ENCODE measurements around the gene ACYP2.

The ACYP2 gene

DNA sequence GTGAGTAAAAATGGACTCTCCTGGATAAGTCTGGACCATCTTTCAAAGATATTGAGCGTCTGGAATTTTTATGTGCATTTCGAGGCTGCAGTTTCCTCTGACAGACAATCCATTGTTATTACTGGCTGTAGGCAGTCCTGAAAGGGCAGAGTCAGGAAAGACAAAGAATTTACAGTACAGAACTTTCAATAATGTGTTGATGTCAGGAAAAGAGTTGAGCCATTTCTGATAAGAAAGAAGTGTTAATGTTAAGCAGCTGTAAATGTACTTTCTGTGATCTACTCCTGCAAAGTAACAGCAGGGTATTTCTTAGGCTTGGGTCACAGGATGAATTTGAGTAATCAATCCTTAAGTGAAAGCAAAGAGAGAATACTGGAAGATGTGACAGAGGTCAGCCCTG, 110.8 kb downstream of the ACYP2 start:
- Histone ChIP-seq H3K4me3 (ENCODE audit: low read depth, low read length) (no peak overlapping the region), H3K27ac (ENCODE audit: extremely low read depth, low read depth, low read length) (no peak overlapping the region), H3K4me1 (ENCODE audit: control insufficient read depth, insufficient read depth, low read length) (0 out of 2 replicates have a peak, but pooled peaks cover 2% of the 10 kb centered on the region), H3K36me3 (ENCODE audit: control insufficient read depth in 2 of 2, insufficient read depth in 1 of 2, low read length in 2 of 2) (no peaks in the 10 kb centered on the region), H3K9me3 (ENCODE audit: control insufficient read depth, insufficient read depth, low read depth, low read length) (no peaks in the 10 kb centered on the region)
- POLR2A ChIA-PET = no interaction called here
- CTCF ChIA-PET = interaction anchor here (0.6 to 1.3 kb wide), 2 partner anchors 19 to 399 kb away, joined by 3 to 4 read pairs; no protein-coding TSS in a partner anchor
- TF ChIP-seq GLIS1 (tag by site-specific recombination; IDR thresholded peaks at IDR 0.05) = no peak
- no peak for TF ChIP-seq ZNF433 (tag by site-specific recombination; IDR thresholded peaks at IDR 0.05; ENCODE audit: low read depth)
- no peak for TF ChIP-seq IKZF3 (tag by site-specific recombination; IDR thresholded peaks at IDR 0.05)
- TF ChIP-seq BCL11B (tag by site-specific recombination; IDR thresholded peaks at IDR 0.05; ENCODE audit: low read depth) = no peak
- TF ChIP-seq ZNF549 (tag by site-specific recombination; IDR thresholded peaks at IDR 0.05) = no peak
- no peak for TF ChIP-seq ZNF426 (tag by site-specific recombination; IDR thresholded peaks at IDR 0.05)
- no peak for TF ChIP-seq MYNN (tag by site-specific recombination; IDR thresholded peaks at IDR 0.05; ENCODE audit: borderline replicate concordance)
- no peak for TF ChIP-seq ZFHX2 (tag by site-specific recombination; conservative IDR thresholded peaks at IDR 0.05)
- TF ChIP-seq, protein P1, sequence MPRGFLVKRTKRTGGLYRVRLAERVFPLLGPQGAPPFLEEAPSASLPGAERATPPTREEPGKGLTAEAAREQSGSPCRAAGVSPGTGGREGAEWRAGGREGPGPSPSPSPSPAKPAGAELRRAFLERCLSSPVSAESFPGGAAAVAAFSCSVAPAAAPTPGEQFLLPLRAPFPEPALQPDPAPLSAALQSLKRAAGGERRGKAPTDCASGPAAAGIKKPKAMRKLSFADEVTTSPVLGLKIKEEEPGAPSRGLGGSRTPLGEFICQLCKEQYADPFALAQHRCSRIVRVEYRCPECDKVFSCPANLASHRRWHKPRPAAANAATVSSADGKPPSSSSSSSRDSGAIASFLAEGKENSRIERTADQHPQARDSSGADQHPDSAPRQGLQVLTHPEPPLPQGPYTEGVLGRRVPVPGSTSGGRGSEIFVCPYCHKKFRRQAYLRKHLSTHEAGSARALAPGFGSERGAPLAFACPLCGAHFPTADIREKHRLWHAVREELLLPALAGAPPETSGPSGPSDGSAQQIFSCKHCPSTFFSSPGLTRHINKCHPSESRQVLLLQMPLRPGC (tag by site-specific recombination; IDR thresholded peaks at IDR 0.05) = no peak
- TF ChIP-seq ZNF529 (tag by site-specific recombination; IDR thresholded peaks at IDR 0.05; ENCODE audit: insufficient replicate concordance) = no peak
- no peak for TF ChIP-seq OVOL3 (tag by site-specific recombination; IDR thresholded peaks at IDR 0.05)
- no peak for TF ChIP-seq SP3 (tag by site-specific recombination; IDR thresholded peaks at IDR 0.05)

GRCh38 chr2:54227798-54228197, 112.4 kb downstream of the ACYP2 start:
- ChIA-PET POLR2A (no interaction called here), CTCF (no interaction called here)
- Histone ChIP-seq H3K36me3 (ENCODE audit: control insufficient read depth in 2 of 2, insufficient read depth in 1 of 2, low read length in 2 of 2) (no peaks in the 10 kb centered on the region), H3K9me3 (ENCODE audit: control insufficient read depth, insufficient read depth, low read depth, low read length) (no peaks in the 10 kb centered on the region), H3K4me3 (ENCODE audit: low read depth, low read length) (no peak overlapping the region), H3K27ac (ENCODE audit: extremely low read depth, low read depth, low read length) (no peak overlapping the region), H3K4me1 (ENCODE audit: control insufficient read depth, insufficient read depth, low read length) (0 out of 2 replicates have a peak, but pooled peaks cover 2% of the 10 kb centered on the region)
- TF ChIP-seq ZBTB7A (tag by site-specific recombination; IDR thresholded peaks at IDR 0.05; ENCODE audit: low read depth) (no peak), ZNF561 (tag by site-specific recombination; IDR thresholded peaks at IDR 0.05; ENCODE audit: borderline replicate concordance) (no peak), ZNF24 (tag by site-specific recombination; IDR thresholded peaks at IDR 0.05) (no peak), ZXDB (tag by site-specific recombination; IDR thresholded peaks at IDR 0.05) (no peak), ZNF747 (tag by site-specific recombination; IDR thresholded peaks at IDR 0.05) (no peak), ZBTB10 (tag by site-specific recombination; IDR thresholded peaks at IDR 0.05) (no peak)
- TF ChIP-seq, protein P2, sequence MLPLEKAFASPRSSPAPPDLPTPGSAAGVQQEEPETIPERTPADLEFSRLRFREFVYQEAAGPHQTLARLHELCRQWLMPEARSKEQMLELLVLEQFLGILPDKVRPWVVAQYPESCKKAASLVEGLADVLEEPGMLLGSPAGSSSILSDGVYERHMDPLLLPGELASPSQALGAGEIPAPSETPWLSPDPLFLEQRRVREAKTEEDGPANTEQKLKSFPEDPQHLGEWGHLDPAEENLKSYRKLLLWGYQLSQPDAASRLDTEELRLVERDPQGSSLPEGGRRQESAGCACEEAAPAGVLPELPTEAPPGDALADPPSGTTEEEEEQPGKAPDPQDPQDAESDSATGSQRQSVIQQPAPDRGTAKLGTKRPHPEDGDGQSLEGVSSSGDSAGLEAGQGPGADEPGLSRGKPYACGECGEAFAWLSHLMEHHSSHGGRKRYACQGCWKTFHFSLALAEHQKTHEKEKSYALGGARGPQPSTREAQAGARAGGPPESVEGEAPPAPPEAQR (tag by site-specific recombination; IDR thresholded peaks at IDR 0.05) = no peak

Measured in HEK293 (cell line).